Endodermal cell (in vitro differentiated cells): ENCODE measurements around the gene DGKG. TPM values are rescaled to one million over a fixed set of nuclear protein-coding genes. Genes with fewer than 3 reads are reported as not detected.

ENCODE experiments used
- DNase-seq: peaks from one replicate; pipeline ENCODE4 v3.0.0-alpha.2; 2017
- H3K27ac ChIP-seq: 2 replicates; pipeline ENCODE4 v1.5.1; 2013; ENCODE audit warnings: mild to moderate bottlenecking, low read depth, low read length, moderate library complexity
- H3K27me3 ChIP-seq: 2 replicates; pipeline ENCODE4 v1.6.1; 2013; ENCODE audit warnings: mild to moderate bottlenecking, low read length, moderate library complexity; ENCODE audit not compliant: insufficient read depth, control insufficient read depth, poor library complexity, severe bottlenecking
- H3K36me3 ChIP-seq: 2 replicates; pipeline ENCODE4 v1.7.0; 2013; ENCODE audit warnings: mild to moderate bottlenecking, low read length, moderate library complexity; ENCODE audit not compliant: control insufficient read depth, insufficient read depth
- H3K4me1 ChIP-seq: one replicate; pipeline ENCODE4 v1.7.0; 2013; ENCODE audit warnings: low read length; ENCODE audit not compliant: control insufficient read depth, insufficient read depth
- H3K4me3 ChIP-seq: 2 replicates; pipeline ENCODE4 v1.5.1; 2013; ENCODE audit warnings: mild to moderate bottlenecking, low read length, moderate library complexity
- H3K9ac ChIP-seq: 2 replicates; pipeline ENCODE4 v1.6.1; 2013; ENCODE audit warnings: mild to moderate bottlenecking, low read length, moderate library complexity; ENCODE audit not compliant: poor library complexity, severe bottlenecking; ENCODE audit errors: extremely low read depth
- H3K9me3 ChIP-seq: 2 replicates; pipeline ENCODE4 v1.6.1; 2013; ENCODE audit warnings: mild to moderate bottlenecking, low read length, moderate library complexity; ENCODE audit not compliant: control insufficient read depth
- H3K27ac Mint-ChIP-seq: 2 replicates; pipeline ENCODE4 v1.8.0; 2020; ENCODE audit warnings: mixed read lengths
- H3K27me3 Mint-ChIP-seq: 2 replicates; pipeline ENCODE4 v1.8.0; 2021; ENCODE audit warnings: mild to moderate bottlenecking, mixed read lengths; ENCODE audit not compliant: insufficient read depth
- H3K36me3 Mint-ChIP-seq: 2 replicates; pipeline ENCODE4 v1.8.0; 2020; ENCODE audit warnings: low read depth, mixed read lengths
- H3K4me1 Mint-ChIP-seq: 2 replicates; pipeline ENCODE4 v1.8.0; 2020; ENCODE audit warnings: mixed read lengths
- H3K4me3 Mint-ChIP-seq: 2 replicates; pipeline ENCODE4 v1.8.0; 2020; ENCODE audit warnings: mild to moderate bottlenecking, moderate library complexity, mixed read lengths
- H3K9me3 Mint-ChIP-seq: 2 replicates; pipeline ENCODE4 v1.8.0; 2020; ENCODE audit warnings: mild to moderate bottlenecking, mixed read lengths
- WGBS, 2 experiments: methylation state at CpG; one replicate each; pipeline versions ENCODE4 v1.1.5 to v1.1.7; 2013; ENCODE audit warnings: missing lambda C conversion rate in 2 of 2, mixed read lengths in 1 of 2; ENCODE audit not compliant: insufficient coverage in 1 of 2, insufficient read length in 1 of 2; 5-methylcytosine and 5-hydroxymethylcytosine counted together
- total RNA-seq, 2 donors: library from RNA; stranded (reverse); fragmentation: NEBNext Ultra II Directional in 1 of 2; extraction: Animal tissue kit (Norgen Biotek cat#: 25700) in 1 of 2; gene quantifications; 2 replicates in 1 of 2; 3 replicates in 1 of 2; pipeline ENCODE4 v1.2.1, GENCODE V29; 2021
- TF ChIP-seq, protein P1 (sequence below): fragments of 200-600 bp; sonication (generic); conservative IDR thresholded peaks from 2 replicates; pipeline ENCODE4 v1.5.0; 2021; ENCODE audit warnings: antibody characterized with exemption, mild to moderate bottlenecking

Gene DGKG
- total RNA-seq, 2 donors from 2014 or later: 0.86 to 1.8 TPM

DNA sequence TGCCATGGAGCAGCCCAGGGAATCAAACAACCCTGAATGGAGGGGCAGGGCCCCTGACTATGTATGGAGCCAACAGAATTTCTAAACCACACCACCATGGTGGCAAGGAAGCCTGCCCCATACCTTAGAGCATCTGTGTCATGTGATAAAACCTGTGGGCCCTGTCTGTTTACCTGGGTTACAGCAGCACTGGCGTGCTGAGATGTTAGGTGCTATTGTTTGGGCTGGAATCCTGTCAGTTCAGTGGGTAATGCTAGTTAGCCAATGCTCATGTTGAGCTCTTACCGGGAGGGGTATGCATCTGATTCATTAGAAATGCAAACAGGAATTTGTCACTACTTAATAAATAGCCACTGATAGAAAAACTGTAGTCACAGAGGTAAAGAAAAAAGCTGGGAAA lies 189.7 kb downstream of the DGKG start:
- Histone ChIP-seq H3K4me1 (no peaks in the 10 kb centered on the region), H3K27ac (no peak overlapping the region), H3K36me3 (no peaks in the 10 kb centered on the region), H3K9me3 (no peaks in the 10 kb centered on the region), H3K27me3 (peaks cover 4% of the 10 kb centered on the region), H3K9ac (no peak overlapping the region), H3K4me3 (no peak overlapping the region)
- H3K36me3 Mint-ChIP-seq: no peaks in the 10 kb centered on the region
- no peak overlapping the region for H3K4me3 Mint-ChIP-seq
- no peak overlapping the region for H3K27ac Mint-ChIP-seq
- H3K4me1 Mint-ChIP-seq: peaks cover 8% of the 10 kb centered on the region
- DNase-seq: no peak
- peaks cover 12% of the 10 kb centered on the region for H3K27me3 Mint-ChIP-seq
- TF ChIP-seq, protein P1, sequence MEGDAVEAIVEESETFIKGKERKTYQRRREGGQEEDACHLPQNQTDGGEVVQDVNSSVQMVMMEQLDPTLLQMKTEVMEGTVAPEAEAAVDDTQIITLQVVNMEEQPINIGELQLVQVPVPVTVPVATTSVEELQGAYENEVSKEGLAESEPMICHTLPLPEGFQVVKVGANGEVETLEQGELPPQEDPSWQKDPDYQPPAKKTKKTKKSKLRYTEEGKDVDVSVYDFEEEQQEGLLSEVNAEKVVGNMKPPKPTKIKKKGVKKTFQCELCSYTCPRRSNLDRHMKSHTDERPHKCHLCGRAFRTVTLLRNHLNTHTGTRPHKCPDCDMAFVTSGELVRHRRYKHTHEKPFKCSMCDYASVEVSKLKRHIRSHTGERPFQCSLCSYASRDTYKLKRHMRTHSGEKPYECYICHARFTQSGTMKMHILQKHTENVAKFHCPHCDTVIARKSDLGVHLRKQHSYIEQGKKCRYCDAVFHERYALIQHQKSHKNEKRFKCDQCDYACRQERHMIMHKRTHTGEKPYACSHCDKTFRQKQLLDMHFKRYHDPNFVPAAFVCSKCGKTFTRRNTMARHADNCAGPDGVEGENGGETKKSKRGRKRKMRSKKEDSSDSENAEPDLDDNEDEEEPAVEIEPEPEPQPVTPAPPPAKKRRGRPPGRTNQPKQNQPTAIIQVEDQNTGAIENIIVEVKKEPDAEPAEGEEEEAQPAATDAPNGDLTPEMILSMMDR: no peak
- WGBS, 2 experiments: 76 to 81% methylated on average over 2 of the region's 2 CpGs
- peaks cover 2% of the 10 kb centered on the region for H3K9me3 Mint-ChIP-seq

DNA sequence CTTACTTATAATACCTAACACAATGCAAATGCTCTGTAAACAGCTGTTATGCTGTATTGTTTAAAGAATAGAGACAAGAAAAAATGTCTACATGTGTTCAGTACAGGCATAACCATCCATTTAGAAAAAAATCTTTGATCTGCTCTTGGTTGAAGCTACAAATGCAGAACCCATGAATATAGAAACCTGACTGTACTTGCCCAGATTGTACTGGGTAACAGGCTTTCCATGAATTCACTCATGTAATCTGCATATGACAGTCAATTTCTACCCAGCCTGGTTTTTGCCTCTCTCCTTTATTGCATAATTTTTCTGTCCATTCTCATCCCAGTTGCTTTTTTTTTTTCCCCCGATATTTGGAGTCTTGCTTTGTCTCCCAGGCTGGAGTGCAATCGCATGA lies 190.5 kb downstream of the DGKG start:
- peaks cover 11% of the 10 kb centered on the region for H3K27me3 Mint-ChIP-seq
- Histone ChIP-seq H3K36me3 (no peaks in the 10 kb centered on the region), H3K4me3 (no peak overlapping the region), H3K27me3 (peaks cover 4% of the 10 kb centered on the region), H3K27ac (no peak overlapping the region), H3K9ac (no peak overlapping the region), H3K9me3 (no peaks in the 10 kb centered on the region), H3K4me1 (no peaks in the 10 kb centered on the region)
- WGBS, 2 experiments: 84 to 92% methylated on average over 2 of the region's 2 CpGs
- no peak for DNase-seq
- no peak overlapping the region for H3K4me3 Mint-ChIP-seq
- peaks cover 6% of the 10 kb centered on the region for H3K4me1 Mint-ChIP-seq
- TF ChIP-seq, protein P1: no peak
- H3K9me3 Mint-ChIP-seq: peaks cover 2% of the 10 kb centered on the region
- H3K36me3 Mint-ChIP-seq: no peaks in the 10 kb centered on the region
- H3K27ac Mint-ChIP-seq: no peak overlapping the region

DNA sequence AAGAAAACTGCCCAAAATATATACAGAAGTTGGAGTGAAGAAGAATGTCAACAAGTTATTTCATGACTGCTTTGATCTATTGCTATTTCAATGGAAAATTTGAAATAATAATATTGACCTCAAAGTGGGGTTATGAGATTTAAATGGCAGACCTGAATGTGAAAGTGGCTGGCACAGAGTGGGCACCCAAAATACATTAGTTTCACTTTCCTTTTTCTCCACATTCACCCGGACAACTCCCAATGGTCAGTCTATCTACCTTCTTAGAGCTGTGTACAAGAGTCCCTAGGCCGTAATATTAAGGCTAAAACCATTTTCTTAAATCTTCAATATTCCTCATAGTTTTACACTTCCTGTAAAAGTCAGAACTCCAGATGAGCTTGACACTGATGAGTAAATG lies 191.5 kb downstream of the DGKG start:
- Mint-ChIP-seq H3K4me1 (peaks cover 4% of the 10 kb centered on the region), H3K27ac (no peak overlapping the region), H3K4me3 (no peak overlapping the region), H3K36me3 (no peaks in the 10 kb centered on the region), H3K9me3 (peaks cover 2% of the 10 kb centered on the region), H3K27me3 (peaks cover 11% of the 10 kb centered on the region)
- TF ChIP-seq, protein P1: no peak
- H3K4me3 ChIP-seq: no peak overlapping the region
- H3K9me3 ChIP-seq: no peaks in the 10 kb centered on the region
- no peak overlapping the region for H3K9ac ChIP-seq
- WGBS, 2 experiments: 65 to 81% methylated on average over 2 of the region's 2 CpGs
- H3K36me3 ChIP-seq: no peaks in the 10 kb centered on the region
- H3K4me1 ChIP-seq: no peaks in the 10 kb centered on the region
- peaks cover 8% of the 10 kb centered on the region for H3K27me3 ChIP-seq
- no peak for DNase-seq
- no peak overlapping the region for H3K27ac ChIP-seq
